Endothelial cell of umbilical vein (primary cell): ENCODE results near the gene RECK. TPM values are rescaled to one million over a fixed set of nuclear protein-coding genes. Genes with fewer than 3 reads are reported as not detected.

Source experiments
- BruUV-seq: library from RNA; stranded (reverse); fragments of 400-500 nt; replicated peaks from 2 replicates; lab custom pipeline; 2021; lab: Mats Ljungman, UMichigan
- CTCF ChIA-PET: fragments of 300-600, 350-600 bp; sonication (Branson Sonifier 250); formaldehyde crosslinking; loops from one replicate; lab custom pipeline; 2021; ENCODE audit warnings: antibody characterized with exemption, inconsistent platforms; lab: Charles Lee
- POLR2A ChIA-PET: fragments of 300-600, 350-600 bp; sonication (Branson Sonifier 250); formaldehyde crosslinking; loops from one replicate; lab custom pipeline; 2021; ENCODE audit warnings: antibody characterized with exemption, inconsistent platforms; lab: Charles Lee
- DNase-seq: peaks from one replicate; pipeline ENCODE4 v3.0.0-alpha.2; 2011; ENCODE audit warnings: low read depth, low spot score
- FAIRE-seq: peaks from 2 replicates; lab custom pipeline; 2011; peaks lifted over from hg19 to GRCh38; lab: Jason Lieb, UNC
- H2AFZ ChIP-seq: 2 replicates; pipeline ENCODE4 v1.6.0; 2012; ENCODE audit warnings: low read depth, low read length, control low read depth, inconsistent platforms
- H3K27ac ChIP-seq: 2 replicates; pipeline ENCODE4 v1.5.1; 2011; ENCODE audit warnings: low read depth, mild to moderate bottlenecking, control low read depth, low read length, moderate library complexity; ENCODE audit not compliant: insufficient read depth
- H3K27me3 ChIP-seq, 2 experiments: 2 replicates each; pipeline versions ENCODE4 v1.6.0 to v1.6.1; 2011; ENCODE audit warnings: low read length in 2 of 2, mixed read lengths in 1 of 2; ENCODE audit not compliant: control insufficient read depth in 2 of 2, insufficient read depth in 2 of 2
- H3K36me3 ChIP-seq, 2 experiments: 2 replicates in 1 of 2; 3 replicates in 1 of 2; pipeline ENCODE4 v1.5.1; 2011; ENCODE audit warnings: low read length in 2 of 2, mild to moderate bottlenecking in 1 of 2, moderate library complexity in 1 of 2; ENCODE audit not compliant: control insufficient read depth in 2 of 2, insufficient read depth in 2 of 2; ENCODE audit errors: extremely low read depth in 1 of 2
- H3K4me1 ChIP-seq: 3 replicates; pipeline ENCODE4 v1.5.1; 2011; ENCODE audit warnings: mild to moderate bottlenecking, low read length; ENCODE audit not compliant: control insufficient read depth, insufficient read depth; ENCODE audit errors: extremely low read depth
- H3K4me2 ChIP-seq: 2 replicates; pipeline ENCODE4 v1.6.1; 2011; ENCODE audit warnings: low read length, control low read depth, mixed read lengths; ENCODE audit not compliant: insufficient read depth
- H3K4me3 ChIP-seq, 3 experiments: fragments of 200-600 bp in 1 of 3; sonication (generic), shearing (Covaris generic) in 1 of 3; replicated peaks in 1 of 3; 2 replicates each; pipeline ENCODE4 v1.5.1; 2011 to 2016; ENCODE audit warnings: control low read depth in 3 of 3, low read length in 3 of 3, mild to moderate bottlenecking in 2 of 3, inconsistent platforms in 1 of 3, low read depth in 1 of 3, moderate library complexity in 1 of 3; ENCODE audit not compliant: insufficient read depth in 1 of 3
- H3K79me2 ChIP-seq: 2 replicates; pipeline ENCODE4 v1.6.0; 2012; ENCODE audit warnings: low read length, inconsistent platforms; ENCODE audit not compliant: control insufficient read depth, insufficient read depth
- H3K9ac ChIP-seq: replicated peaks from 2 replicates; pipeline ENCODE3; 2011; ENCODE audit warnings: low read length, control low read depth; ENCODE audit not compliant: insufficient read depth; ENCODE audit errors: extremely low read depth
- H3K9me1 ChIP-seq: replicated peaks from 3 replicates; pipeline ENCODE4 v1.6.0; 2011; ENCODE audit warnings: mild to moderate bottlenecking, low read length; ENCODE audit not compliant: control insufficient read depth, insufficient read depth; ENCODE audit errors: extremely low read depth
- H3K9me3 ChIP-seq: replicated peaks from 2 replicates; pipeline ENCODE4 v1.5.1; 2012; ENCODE audit warnings: low read length, inconsistent platforms; ENCODE audit not compliant: control insufficient read depth, insufficient read depth
- H4K20me1 ChIP-seq: replicated peaks from 2 replicates; pipeline ENCODE3; 2011; ENCODE audit warnings: mild to moderate bottlenecking, low read length; ENCODE audit not compliant: control insufficient read depth, insufficient read depth; ENCODE audit errors: extremely low read depth
- EZH2 ChIP-seq: IDR thresholded peaks from 2 replicates; pipeline ENCODE4 v1.6.1; 2012; ENCODE audit warnings: borderline replicate concordance, low read depth, mild to moderate bottlenecking, moderate library complexity, low read length, inconsistent platforms; ENCODE audit not compliant: severe bottlenecking
- FOS ChIP-seq: IDR thresholded peaks from 2 replicates; pipeline ENCODE4 v1.6.1; 2011; ENCODE audit warnings: mild to moderate bottlenecking, low read length, moderate library complexity, borderline replicate concordance; ENCODE audit not compliant: insufficient read depth
- GATA2 ChIP-seq: IDR thresholded peaks from 2 replicates; pipeline ENCODE4 v1.7.0; 2011; ENCODE audit warnings: low read depth, mild to moderate bottlenecking, moderate library complexity, mixed read lengths, low read length; ENCODE audit not compliant: insufficient read length, insufficient read depth
- JUN ChIP-seq: IDR thresholded peaks from 2 replicates; pipeline ENCODE4 v1.6.1; 2011; ENCODE audit warnings: borderline replicate concordance, low read depth; ENCODE audit not compliant: insufficient read length, insufficient read depth
- MYC ChIP-seq: IDR thresholded peaks from one replicate; pipeline ENCODE4 v1.6.1; 2011; ENCODE audit warnings: mild to moderate bottlenecking, low read depth, low read length
- POLR2A ChIP-seq: IDR thresholded peaks from 2 replicates; pipeline ENCODE4 v1.6.1; 2012; ENCODE audit warnings: low read depth, mild to moderate bottlenecking, control low read depth, low read length
- POLR2AphosphoS5 ChIP-seq: IDR thresholded peaks from 2 replicates; pipeline ENCODE4 v1.6.1; 2012; ENCODE audit warnings: low read depth, mild to moderate bottlenecking, control low read depth, low read length, moderate library complexity; ENCODE audit not compliant: insufficient read depth
- dilution Hi-C: fragments of 300-500 bp; cut with MboI; formaldehyde crosslinking; loops from one replicate; pipeline ENCODE4 v1.15.0; 2019; ENCODE audit warnings: low sequenced_read_pairs; ENCODE audit not compliant: extremely low pct_ligation_motif_present
- intact Hi-C: fragments of 100-400 bp; cut with micrococcal nuclease; formaldehyde crosslinking; loops from one replicate; pipeline ENCODE4 v1.10.0; 2022
- polyA plus RNA-seq, 4 experiments: library from polyadenylated mRNA; depleted of rRNA in 3 of 4; stranded (reverse) in 3 of 4; unstranded in 1 of 4; fragments of >200 nt; gene quantifications; 2 replicates each; pipeline versions ENCODE4 v1.2.1 to v1.2.3, GENCODE V29; 2011 to 2012; ENCODE audit warnings: missing spikeins in 1 of 4
- total RNA-seq: library from RNA; stranded (reverse); gene quantifications from 2 replicates; pipeline ENCODE4 v1.2.3, GENCODE V29; 2021
- TF ChIP-seq, protein P1 (sequence below), 2 donors: IDR thresholded peaks; 1 replicate in 1 of 2; 2 replicates in 1 of 2; pipeline ENCODE4 v1.5.1; 2011; ENCODE audit warnings: low read length in 2 of 2, mild to moderate bottlenecking in 2 of 2, moderate library complexity in 2 of 2, control low read depth in 1 of 2, inconsistent platforms in 1 of 2, low read depth in 1 of 2; ENCODE audit not compliant: insufficient read depth in 1 of 2; ENCODE audit errors: extremely low read depth in 1 of 2
- TF ChIP-seq, protein P2 (sequence below): IDR thresholded peaks from 2 replicates; pipeline ENCODE4 v1.6.1; 2011; ENCODE audit not compliant: insufficient read depth, insufficient read length

RECK gene
- total and polyA plus RNA-seq, 2 donors (not counting 3 experiments of a cell fraction or from before 2014, with no cell fraction given): 12.0 to 14.1 TPM

DNA sequence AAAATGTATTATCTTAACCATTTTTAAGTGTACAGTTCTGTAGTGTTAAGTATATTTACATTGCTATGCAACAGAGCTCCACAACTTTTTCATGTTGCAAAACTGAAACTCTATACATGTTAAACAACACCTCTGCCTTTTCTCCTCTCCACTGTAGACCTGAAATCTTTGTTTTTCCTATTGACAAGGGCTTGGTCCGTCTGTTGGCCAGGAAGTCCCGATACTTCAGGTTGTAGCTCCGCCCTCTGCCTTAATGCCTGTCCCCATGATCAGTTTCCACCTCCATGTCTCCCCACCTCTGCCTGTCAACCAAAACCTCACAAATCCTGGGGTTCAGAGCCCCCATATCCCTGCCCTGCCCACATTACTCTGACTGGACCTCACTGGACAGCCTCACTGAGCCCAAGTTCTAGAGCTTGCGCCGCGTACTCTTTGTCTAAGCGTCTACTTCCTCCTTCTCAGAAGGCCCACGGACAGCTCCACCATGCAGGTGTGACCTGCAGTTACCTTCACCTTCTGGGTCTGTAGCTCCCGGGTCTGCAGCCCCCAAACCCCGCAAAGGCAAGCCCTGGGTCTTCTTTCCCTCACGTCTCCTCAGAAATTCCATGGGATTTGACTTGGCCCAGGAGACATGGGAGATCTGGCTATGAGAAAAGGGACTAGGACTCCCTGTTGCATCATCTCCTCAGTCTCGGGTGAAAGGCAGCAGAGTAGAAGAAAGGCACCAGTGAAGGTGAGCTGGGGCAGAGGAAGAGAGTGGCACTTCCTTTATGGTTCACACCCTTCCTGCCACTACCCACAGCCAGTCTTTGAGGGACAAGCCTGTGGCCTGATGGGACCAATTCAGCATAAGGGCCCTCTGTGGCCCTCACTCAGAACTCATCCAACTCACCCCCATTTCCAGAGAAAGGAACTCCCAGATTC lies 107.9 kb downstream of the RECK start:
- Histone ChIP-seq H3K36me3 (no peaks in the 10 kb centered on the region), H4K20me1 (no peaks in the 10 kb centered on the region), H2AFZ (no peak overlapping the region), H3K4me2 (no peak overlapping the region), H3K27ac (no peak overlapping the region), H3K9me1 (no peaks in the 10 kb centered on the region), H3K9ac (no peak overlapping the region), H3K9me3 (no peaks in the 10 kb centered on the region), H3K4me3 (no peak overlapping the region), H3K79me2 (no peaks in the 10 kb centered on the region), H3K4me1 (peaks cover 14% of the 10 kb centered on the region), H3K27me3 (no peaks in the 10 kb centered on the region)
- TF ChIP-seq, protein P1, sequence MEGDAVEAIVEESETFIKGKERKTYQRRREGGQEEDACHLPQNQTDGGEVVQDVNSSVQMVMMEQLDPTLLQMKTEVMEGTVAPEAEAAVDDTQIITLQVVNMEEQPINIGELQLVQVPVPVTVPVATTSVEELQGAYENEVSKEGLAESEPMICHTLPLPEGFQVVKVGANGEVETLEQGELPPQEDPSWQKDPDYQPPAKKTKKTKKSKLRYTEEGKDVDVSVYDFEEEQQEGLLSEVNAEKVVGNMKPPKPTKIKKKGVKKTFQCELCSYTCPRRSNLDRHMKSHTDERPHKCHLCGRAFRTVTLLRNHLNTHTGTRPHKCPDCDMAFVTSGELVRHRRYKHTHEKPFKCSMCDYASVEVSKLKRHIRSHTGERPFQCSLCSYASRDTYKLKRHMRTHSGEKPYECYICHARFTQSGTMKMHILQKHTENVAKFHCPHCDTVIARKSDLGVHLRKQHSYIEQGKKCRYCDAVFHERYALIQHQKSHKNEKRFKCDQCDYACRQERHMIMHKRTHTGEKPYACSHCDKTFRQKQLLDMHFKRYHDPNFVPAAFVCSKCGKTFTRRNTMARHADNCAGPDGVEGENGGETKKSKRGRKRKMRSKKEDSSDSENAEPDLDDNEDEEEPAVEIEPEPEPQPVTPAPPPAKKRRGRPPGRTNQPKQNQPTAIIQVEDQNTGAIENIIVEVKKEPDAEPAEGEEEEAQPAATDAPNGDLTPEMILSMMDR (IDR thresholded peaks at IDR 0.05; ENCODE audit: extremely low read depth in 1 of 2, insufficient read depth in 1 of 2, low read depth in 1 of 2, low read length in 2 of 2): no peak
- TF ChIP-seq JUN (no peak), EZH2 (no peak), POLR2A (no peak), FOS (no peak), POLR2AphosphoS5 (no peak), MYC (no peak), GATA2 (no peak)
- TF ChIP-seq, protein P2, sequence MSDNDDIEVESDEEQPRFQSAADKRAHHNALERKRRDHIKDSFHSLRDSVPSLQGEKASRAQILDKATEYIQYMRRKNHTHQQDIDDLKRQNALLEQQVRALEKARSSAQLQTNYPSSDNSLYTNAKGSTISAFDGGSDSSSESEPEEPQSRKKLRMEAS: no peak
- intact Hi-C loops (no loop called here), dilution Hi-C loops (no loop called here)
- no TSS peak for BruUV-seq
- ChIA-PET CTCF (no interaction called here), POLR2A (no interaction called here)
- DNase-seq (no peak), FAIRE-seq (no peak)
